ENCODE results near the gene FHIT.

- TF ChIP-seq POLR2AphosphoS5 (IDR thresholded peaks at IDR 0.05) (no peak), CTCF (IDR thresholded peaks at IDR 0.05) (no peak)
These were observed 92.6 kb downstream of the FHIT start for GRCh38 chr3:61158667-61159066.

All from esophagus muscularis mucosa (tissue), 3 donors.